OCI-LY3 (cell line): ENCODE results near the gene ACTN3.

ENCODE experiments used
- EZH2phosphoT487 ChIP-seq: fragments of 200-600 bp; shearing (Covaris generic); IDR thresholded peaks from 2 replicates; pipeline ENCODE4 v1.6.1; 2018; ENCODE audit warnings: antibody characterized with exemption, mixed run types, low read depth
- TF ChIP-seq, protein P1 (sequence below): fragments of 200-600, 300-600 bp; sonication (generic); IDR thresholded peaks from 2 replicates; pipeline ENCODE4 v1.5.1; 2014; ENCODE audit warnings: antibody characterized with exemption, low read length, low read depth

DNA sequence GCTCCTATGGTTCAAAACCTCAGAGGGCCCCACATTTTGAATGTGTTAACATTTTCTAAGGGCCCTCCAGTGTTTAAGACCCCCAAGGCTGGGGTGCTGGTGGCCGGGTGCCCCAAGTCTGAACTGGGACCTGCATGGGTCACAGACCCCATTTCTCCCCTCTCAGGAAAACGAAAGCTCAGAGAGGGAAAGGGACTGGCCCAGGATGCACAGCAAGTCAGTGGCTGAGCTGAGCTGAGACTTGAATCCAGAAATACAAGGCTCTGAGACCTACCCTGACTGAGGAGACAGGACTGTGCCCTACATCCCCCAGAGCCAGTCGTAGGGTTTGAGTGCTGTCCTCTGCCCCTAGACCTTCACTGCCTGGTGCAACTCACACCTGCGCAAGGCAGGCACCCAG, 4.2 kb downstream of the ACTN3 start:
- TF ChIP-seq, protein P1, sequence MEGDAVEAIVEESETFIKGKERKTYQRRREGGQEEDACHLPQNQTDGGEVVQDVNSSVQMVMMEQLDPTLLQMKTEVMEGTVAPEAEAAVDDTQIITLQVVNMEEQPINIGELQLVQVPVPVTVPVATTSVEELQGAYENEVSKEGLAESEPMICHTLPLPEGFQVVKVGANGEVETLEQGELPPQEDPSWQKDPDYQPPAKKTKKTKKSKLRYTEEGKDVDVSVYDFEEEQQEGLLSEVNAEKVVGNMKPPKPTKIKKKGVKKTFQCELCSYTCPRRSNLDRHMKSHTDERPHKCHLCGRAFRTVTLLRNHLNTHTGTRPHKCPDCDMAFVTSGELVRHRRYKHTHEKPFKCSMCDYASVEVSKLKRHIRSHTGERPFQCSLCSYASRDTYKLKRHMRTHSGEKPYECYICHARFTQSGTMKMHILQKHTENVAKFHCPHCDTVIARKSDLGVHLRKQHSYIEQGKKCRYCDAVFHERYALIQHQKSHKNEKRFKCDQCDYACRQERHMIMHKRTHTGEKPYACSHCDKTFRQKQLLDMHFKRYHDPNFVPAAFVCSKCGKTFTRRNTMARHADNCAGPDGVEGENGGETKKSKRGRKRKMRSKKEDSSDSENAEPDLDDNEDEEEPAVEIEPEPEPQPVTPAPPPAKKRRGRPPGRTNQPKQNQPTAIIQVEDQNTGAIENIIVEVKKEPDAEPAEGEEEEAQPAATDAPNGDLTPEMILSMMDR: no peak
- no peak for TF ChIP-seq EZH2phosphoT487
